ENCODE results near the gene ZNF804B.

ZNF804B gene

GRCh38 chr7:88775838-88776237 is 16.3 kb downstream of the ZNF804B start:
- no peaks in the 10 kb centered on the region for H3K36me3 Mint-ChIP-seq (ENCODE audit: low read depth)
- H3K27ac Mint-ChIP-seq: no peak overlapping the region
- no peaks in the 10 kb centered on the region for H3K4me1 Mint-ChIP-seq
- no peak overlapping the region for H3K4me3 Mint-ChIP-seq
- TF ChIP-seq CTCF (IDR thresholded peaks at IDR 0.05): no peak
- DNase-seq: no peak
- peaks cover 3% of the 10 kb centered on the region for H3K27me3 Mint-ChIP-seq (ENCODE audit: low read depth, poor library complexity)
- no peaks in the 10 kb centered on the region for H3K9me3 Mint-ChIP-seq

GRCh38 chr7:88787777-88788176 is 28.3 kb downstream of the ZNF804B start:
- Mint-ChIP-seq H3K4me1 (no peaks in the 10 kb centered on the region), H3K27ac (no peak overlapping the region), H3K36me3 (ENCODE audit: low read depth) (no peaks in the 10 kb centered on the region), H3K27me3 (ENCODE audit: low read depth, poor library complexity) (no peaks in the 10 kb centered on the region), H3K4me3 (no peak overlapping the region), H3K9me3 (no peaks in the 10 kb centered on the region)
- TF ChIP-seq CTCF (IDR thresholded peaks at IDR 0.05): no peak
- DNase-seq: no peak

GRCh38 chr7:88789480-88790064 is 30.1 kb downstream of the ZNF804B start:
- H3K27ac Mint-ChIP-seq: no peak overlapping the region
- no peaks in the 10 kb centered on the region for H3K9me3 Mint-ChIP-seq
- H3K27me3 Mint-ChIP-seq (ENCODE audit: low read depth, poor library complexity): no peaks in the 10 kb centered on the region
- no peaks in the 10 kb centered on the region for H3K36me3 Mint-ChIP-seq (ENCODE audit: low read depth)
- DNase-seq: no peak
- no peaks in the 10 kb centered on the region for H3K4me1 Mint-ChIP-seq
- H3K4me3 Mint-ChIP-seq: no peak overlapping the region
- TF ChIP-seq CTCF (IDR thresholded peaks at IDR 0.05): peak; percentile 52

GRCh38 chr7:88791891-88792290 is 32.4 kb downstream of the ZNF804B start:
- no peak overlapping the region for H3K4me3 Mint-ChIP-seq
- no peak overlapping the region for H3K27ac Mint-ChIP-seq
- no peaks in the 10 kb centered on the region for H3K27me3 Mint-ChIP-seq (ENCODE audit: low read depth, poor library complexity)
- no peaks in the 10 kb centered on the region for H3K9me3 Mint-ChIP-seq
- H3K4me1 Mint-ChIP-seq: no peaks in the 10 kb centered on the region
- TF ChIP-seq CTCF (IDR thresholded peaks at IDR 0.05): no peak
- no peak for DNase-seq
- no peaks in the 10 kb centered on the region for H3K36me3 Mint-ChIP-seq (ENCODE audit: low read depth)

GRCh38 chr7:88792361-88792760 is 32.9 kb downstream of the ZNF804B start:
- H3K4me3 Mint-ChIP-seq: no peak overlapping the region
- no peaks in the 10 kb centered on the region for H3K9me3 Mint-ChIP-seq
- no peaks in the 10 kb centered on the region for H3K4me1 Mint-ChIP-seq
- H3K36me3 Mint-ChIP-seq (ENCODE audit: low read depth): no peaks in the 10 kb centered on the region
- no peak for TF ChIP-seq CTCF (IDR thresholded peaks at IDR 0.05)
- H3K27me3 Mint-ChIP-seq (ENCODE audit: low read depth, poor library complexity): no peaks in the 10 kb centered on the region
- no peak overlapping the region for H3K27ac Mint-ChIP-seq
- DNase-seq: no peak

- Mint-ChIP-seq H3K36me3 (ENCODE audit: low read depth) (no peaks in the 10 kb centered on the region), H3K4me1 (no peaks in the 10 kb centered on the region), H3K27ac (no peak within 1 kb of the TSS), H3K27me3 (ENCODE audit: low read depth, poor library complexity) (no peaks in the 10 kb centered on the region), H3K9me3 (no peaks in the 10 kb centered on the region), H3K4me3 (no peak within 1 kb of the TSS)
- no peak for DNase-seq
- TF ChIP-seq CTCF (IDR thresholded peaks at IDR 0.05): no peak
These were observed 36.1 kb downstream of the ZNF804B start, which contains the start of gene TEX47 for GRCh38 chr7:88795553-88795952. TEX47 (minus strand) TSS chr7:88795737; CDS start chr7:88794942, 795 bp downstream.

All from nephron progenitor cell (in vitro differentiated cells).